ENCODE results near the gene FREM1.

DNA sequence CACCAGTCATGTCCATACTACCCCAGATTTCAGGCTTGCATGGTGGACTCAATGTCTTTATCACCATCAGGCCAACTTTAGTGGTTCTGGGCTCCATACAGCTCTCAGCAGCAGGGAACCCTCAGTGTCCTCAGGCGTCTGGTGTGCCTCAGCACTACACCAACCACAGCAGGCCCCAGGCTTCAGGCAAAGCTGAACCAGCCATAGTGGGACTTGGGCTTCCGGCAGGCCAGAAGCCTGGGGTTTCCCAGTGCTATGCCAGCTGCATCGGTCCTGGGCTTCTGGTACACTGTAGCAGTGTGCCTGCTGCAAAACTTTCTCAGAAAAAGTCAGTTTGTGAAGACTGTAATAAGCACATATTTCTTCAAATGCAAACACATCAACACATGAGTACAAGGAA is 205.9 kb downstream of the FREM1 start:
- TF ChIP-seq BHLHE40 (IDR thresholded peaks at IDR 0.05; ENCODE audit: borderline replicate concordance) (no peak), ARNT (IDR thresholded peaks at IDR 0.05) (no peak), NFRKB (IDR thresholded peaks at IDR 0.05) (no peak)

Data from HEK293T (cell line).